Measurements from ENCODE around the gene C1QTNF3. TPM values are rescaled to one million over a fixed set of nuclear protein-coding genes. Genes with fewer than 3 reads are reported as not detected.
"Not testable (repeated sequence)": the region's sequence is repeated elsewhere in the genome, so short reads cannot be mapped to it uniquely, and the experiment has no call there.

C1QTNF3 gene, protein sequence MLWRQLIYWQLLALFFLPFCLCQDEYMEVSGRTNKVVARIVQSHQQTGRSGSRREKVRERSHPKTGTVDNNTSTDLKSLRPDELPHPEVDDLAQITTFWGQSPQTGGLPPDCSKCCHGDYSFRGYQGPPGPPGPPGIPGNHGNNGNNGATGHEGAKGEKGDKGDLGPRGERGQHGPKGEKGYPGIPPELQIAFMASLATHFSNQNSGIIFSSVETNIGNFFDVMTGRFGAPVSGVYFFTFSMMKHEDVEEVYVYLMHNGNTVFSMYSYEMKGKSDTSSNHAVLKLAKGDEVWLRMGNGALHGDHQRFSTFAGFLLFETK
- total RNA-seq = 1 to 10 TPM; 1.3 to 1.4 TPM

DNA sequence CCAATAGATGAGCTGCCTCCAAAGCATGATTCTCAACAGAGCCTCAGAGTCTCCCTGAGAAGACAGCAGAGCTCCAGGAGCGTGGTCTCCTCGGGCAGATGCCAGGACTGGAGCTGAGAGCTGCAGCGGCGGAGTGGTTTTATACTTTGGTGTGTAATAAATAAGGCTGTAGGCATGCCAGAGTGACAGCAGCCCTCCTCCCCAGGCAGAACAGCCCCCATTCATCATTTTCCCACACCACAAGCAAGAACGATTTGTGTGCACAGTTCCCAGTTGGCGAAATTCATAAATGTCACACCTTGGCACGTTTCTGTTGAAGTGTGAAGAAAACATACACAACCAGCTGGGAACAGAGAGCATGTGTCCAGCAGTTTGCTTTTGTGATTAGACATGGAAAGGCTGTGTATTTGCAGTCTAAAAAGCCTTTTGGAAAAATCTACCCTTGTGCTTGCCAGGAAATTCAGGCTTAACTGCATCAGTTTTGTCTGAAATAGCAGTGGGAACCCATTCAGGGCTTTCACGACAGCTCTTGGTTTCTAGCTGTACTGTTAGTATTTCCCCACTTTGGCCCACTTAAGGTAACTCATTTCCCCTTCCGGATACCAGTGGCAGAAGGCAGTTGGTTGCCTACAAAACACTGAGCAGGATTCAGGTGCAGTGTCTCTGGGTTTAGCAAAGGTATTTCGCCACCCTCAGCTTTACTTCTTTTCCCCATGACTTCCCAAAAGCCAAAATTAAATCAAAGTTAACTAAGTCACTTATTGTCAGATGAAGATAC lies at the start of gene C1QTNF3:
Gene C1QTNF3 (minus strand): TSS at position 115 of the 778 bp plus-strand sequence. CDS start 88 bp downstream, at position 27.
- Mint-ChIP-seq H3K4me1 (ENCODE audit: low read depth) (no peaks in the 10 kb centered on the region), H3K9me3 (no peaks in the 10 kb centered on the region), H3K27ac (peak within 1 kb of the TSS; percentile 15), H3K4me3 (no peak within 1 kb of the TSS), H3K36me3 (ENCODE audit: low read depth) (peaks cover 2% of the 10 kb centered on the region), H3K27me3 (no peaks in the 10 kb centered on the region)
- no peak for DNase-seq
- ChIA-PET POLR2A (no interaction called here), CTCF (interaction anchor here (0.9 kb wide), 1 partner anchor 46 kb away, joined by 3 read pairs; no protein-coding TSS in a partner anchor)
- intact Hi-C loops (cut with micrococcal nuclease) = no loop called here
- TF ChIP-seq, protein P1, sequence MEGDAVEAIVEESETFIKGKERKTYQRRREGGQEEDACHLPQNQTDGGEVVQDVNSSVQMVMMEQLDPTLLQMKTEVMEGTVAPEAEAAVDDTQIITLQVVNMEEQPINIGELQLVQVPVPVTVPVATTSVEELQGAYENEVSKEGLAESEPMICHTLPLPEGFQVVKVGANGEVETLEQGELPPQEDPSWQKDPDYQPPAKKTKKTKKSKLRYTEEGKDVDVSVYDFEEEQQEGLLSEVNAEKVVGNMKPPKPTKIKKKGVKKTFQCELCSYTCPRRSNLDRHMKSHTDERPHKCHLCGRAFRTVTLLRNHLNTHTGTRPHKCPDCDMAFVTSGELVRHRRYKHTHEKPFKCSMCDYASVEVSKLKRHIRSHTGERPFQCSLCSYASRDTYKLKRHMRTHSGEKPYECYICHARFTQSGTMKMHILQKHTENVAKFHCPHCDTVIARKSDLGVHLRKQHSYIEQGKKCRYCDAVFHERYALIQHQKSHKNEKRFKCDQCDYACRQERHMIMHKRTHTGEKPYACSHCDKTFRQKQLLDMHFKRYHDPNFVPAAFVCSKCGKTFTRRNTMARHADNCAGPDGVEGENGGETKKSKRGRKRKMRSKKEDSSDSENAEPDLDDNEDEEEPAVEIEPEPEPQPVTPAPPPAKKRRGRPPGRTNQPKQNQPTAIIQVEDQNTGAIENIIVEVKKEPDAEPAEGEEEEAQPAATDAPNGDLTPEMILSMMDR (IDR thresholded peaks at IDR 0.05) = no peak
- ATAC-seq = peak; percentile 30

DNA sequence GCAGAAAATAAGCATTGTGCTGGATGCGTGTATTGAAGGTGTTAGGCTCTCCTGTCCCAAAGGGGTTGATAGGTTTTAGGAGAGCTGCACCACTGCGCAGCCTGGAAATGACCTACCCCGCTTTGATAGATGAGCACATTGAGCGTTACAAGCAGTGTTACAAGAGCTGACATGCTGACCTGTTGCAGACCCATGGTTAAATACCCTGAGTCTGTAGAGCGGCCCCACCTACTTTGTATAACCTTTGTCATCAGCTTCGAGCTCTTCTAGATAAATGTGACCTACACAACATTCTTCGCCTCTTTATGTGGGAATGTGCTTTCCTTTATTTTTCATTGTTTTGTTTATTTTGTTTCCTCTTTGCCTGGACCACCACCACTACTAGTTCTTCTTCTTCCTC lies 48.0 kb upstream of the C1QTNF3 start:
- intact Hi-C loops (cut with micrococcal nuclease); H3K9me3 Mint-ChIP-seq; H3K4me3 Mint-ChIP-seq; CTCF ChIA-PET; H3K27me3 Mint-ChIP-seq; H3K27ac Mint-ChIP-seq; H3K36me3 Mint-ChIP-seq (ENCODE audit: low read depth); H3K4me1 Mint-ChIP-seq (ENCODE audit: low read depth); ATAC-seq; POLR2A ChIA-PET; DNase-seq: not testable (repeated sequence)

DNA sequence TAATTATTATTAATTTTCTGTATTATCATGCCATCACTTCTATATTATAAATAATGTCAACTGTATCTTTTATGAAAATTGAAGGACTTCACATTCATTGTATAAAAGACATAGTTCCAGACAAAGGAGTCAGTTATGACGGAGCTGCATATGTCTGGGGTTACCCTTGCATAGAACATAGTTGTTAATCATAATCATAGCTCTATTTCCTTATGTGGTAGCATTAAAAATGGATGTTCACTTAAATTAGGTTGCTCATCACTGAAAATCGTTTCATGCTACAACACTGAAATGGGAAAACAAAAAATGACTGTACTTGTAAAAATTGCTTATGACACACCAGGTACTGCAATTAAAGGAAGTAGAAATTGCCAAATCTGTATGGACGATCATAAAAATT lies 46.8 kb upstream of the C1QTNF3 start:
- H3K27ac Mint-ChIP-seq; intact Hi-C loops (cut with micrococcal nuclease); H3K27me3 Mint-ChIP-seq; H3K36me3 Mint-ChIP-seq (ENCODE audit: low read depth); POLR2A ChIA-PET; H3K9me3 Mint-ChIP-seq; H3K4me1 Mint-ChIP-seq (ENCODE audit: low read depth); H3K4me3 Mint-ChIP-seq; ATAC-seq; DNase-seq; CTCF ChIA-PET: not testable (repeated sequence)

DNA sequence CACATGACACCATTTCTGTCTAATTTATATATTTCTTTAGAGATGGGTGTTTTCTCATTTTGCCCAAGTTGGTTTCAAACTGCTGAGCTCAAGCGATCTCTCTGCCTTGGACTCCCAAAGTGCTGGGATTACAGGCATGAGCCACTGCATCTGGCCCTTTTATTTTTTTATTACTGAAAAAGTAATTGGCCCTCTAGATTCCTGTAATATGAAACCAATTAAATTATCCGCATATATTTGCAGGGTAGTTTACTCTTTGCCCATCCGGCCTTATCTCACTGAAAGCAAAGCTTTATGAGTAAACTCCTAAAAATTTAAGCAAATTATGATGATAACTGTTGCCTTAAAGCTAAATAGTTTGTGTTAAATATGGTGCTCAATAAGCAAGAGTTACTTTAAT lies 44.7 kb upstream of the C1QTNF3 start:
- POLR2A ChIA-PET; H3K27ac Mint-ChIP-seq; DNase-seq; CTCF ChIA-PET; intact Hi-C loops (cut with micrococcal nuclease); H3K4me3 Mint-ChIP-seq; ATAC-seq; H3K9me3 Mint-ChIP-seq; H3K27me3 Mint-ChIP-seq; H3K4me1 Mint-ChIP-seq (ENCODE audit: low read depth); H3K36me3 Mint-ChIP-seq (ENCODE audit: low read depth): not testable (repeated sequence)

DNA sequence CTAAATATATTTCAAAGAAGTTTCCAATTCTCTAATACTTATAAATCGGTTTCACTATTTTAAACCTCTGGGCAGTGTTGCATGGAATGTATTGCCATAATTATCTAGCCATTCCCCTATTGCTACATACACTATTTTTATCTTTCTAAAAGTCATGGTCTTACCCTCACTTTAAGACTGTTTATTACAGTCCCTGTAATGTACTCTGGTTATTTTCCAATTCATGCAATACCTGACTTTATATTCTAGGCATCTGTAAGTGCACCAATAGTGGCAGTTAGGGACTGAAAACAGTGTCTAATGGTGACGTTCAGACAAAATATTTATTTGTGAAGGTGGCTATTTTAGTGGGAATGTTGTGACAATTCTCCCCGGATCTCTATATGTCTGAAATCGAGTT lies 40.9 kb upstream of the C1QTNF3 start:
- H3K4me1 Mint-ChIP-seq (ENCODE audit: low read depth); H3K27ac Mint-ChIP-seq; intact Hi-C loops (cut with micrococcal nuclease); H3K27me3 Mint-ChIP-seq; CTCF ChIA-PET; H3K9me3 Mint-ChIP-seq; H3K4me3 Mint-ChIP-seq; H3K36me3 Mint-ChIP-seq (ENCODE audit: low read depth); POLR2A ChIA-PET; ATAC-seq; DNase-seq: not testable (repeated sequence)

DNA sequence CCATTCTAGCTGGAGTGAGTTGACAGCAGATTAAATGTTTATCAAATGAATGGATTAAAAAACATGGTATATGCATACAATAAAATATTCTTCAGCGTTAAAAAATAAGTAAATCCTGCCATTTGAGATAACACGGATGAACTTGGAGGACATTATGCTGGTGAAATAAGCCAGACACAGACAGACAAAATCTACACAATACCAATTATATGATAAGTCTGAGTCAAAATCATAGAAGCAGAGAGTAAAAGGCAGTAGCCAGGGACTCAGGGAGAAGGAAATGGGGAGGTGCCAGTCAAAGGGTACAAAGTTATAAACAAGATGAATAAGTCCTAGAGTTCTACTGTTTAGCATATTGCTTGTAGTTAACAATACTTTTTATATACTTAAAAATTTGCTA lies 36.5 kb upstream of the C1QTNF3 start:
- H3K36me3 Mint-ChIP-seq (ENCODE audit: low read depth); H3K4me3 Mint-ChIP-seq; H3K4me1 Mint-ChIP-seq (ENCODE audit: low read depth); DNase-seq; POLR2A ChIA-PET; CTCF ChIA-PET; H3K9me3 Mint-ChIP-seq; H3K27ac Mint-ChIP-seq; intact Hi-C loops (cut with micrococcal nuclease); H3K27me3 Mint-ChIP-seq; ATAC-seq: not testable (repeated sequence)

DNA sequence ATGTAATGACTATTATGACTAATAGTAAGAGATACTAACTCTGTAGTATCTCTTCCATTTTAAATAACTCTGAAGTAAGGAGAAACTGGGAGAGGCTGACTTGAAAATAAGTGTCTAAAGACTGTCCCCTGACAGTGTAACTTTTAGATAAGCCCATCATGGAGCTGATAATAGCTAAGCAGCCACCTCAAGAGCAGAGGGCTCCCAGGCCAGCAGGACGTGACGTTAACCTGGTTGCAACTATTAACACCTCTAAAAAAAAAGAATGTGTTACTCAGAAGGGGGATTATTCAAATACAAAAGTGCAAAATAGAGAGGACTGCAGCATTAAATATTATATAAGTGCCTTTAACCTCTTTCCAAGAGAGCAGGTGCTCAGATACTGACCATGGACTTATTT lies 34.6 kb upstream of the C1QTNF3 start:
- H3K4me3 Mint-ChIP-seq; CTCF ChIA-PET; DNase-seq; H3K9me3 Mint-ChIP-seq; H3K36me3 Mint-ChIP-seq (ENCODE audit: low read depth); ATAC-seq; H3K27me3 Mint-ChIP-seq; H3K4me1 Mint-ChIP-seq (ENCODE audit: low read depth); POLR2A ChIA-PET; intact Hi-C loops (cut with micrococcal nuclease); H3K27ac Mint-ChIP-seq: not testable (repeated sequence)

DNA sequence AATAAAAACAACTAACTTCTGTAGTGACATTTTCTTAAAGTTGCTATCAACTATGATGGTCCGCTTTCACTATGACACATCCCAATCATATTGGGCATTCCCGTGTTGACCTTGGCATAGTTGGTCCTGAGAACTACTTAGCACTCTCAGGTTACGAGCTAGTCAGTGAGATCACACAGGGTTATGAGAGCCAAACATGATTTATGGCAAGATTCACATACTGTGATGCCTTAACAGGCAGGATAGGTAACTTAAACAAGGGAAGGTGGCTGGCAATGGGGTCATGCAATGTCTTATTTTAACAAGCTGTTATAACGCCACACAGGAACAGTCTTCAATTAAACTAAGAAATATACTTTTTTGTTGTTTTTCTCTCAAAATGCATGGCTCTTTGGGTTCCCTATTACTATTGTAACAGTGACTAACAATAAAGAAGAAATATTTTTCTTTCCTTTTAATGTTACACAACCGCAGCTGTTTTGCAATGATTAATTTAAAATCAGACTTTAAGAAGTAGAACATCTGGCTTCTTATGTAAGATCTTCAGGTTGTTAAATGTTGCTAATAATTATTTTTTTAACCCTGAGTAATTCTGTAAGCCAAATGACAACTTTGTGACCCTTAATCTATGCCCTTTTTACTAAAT lies 33.8 kb upstream of the C1QTNF3 start:
- CTCF ChIA-PET; ATAC-seq; intact Hi-C loops (cut with micrococcal nuclease); H3K4me3 Mint-ChIP-seq; H3K4me1 Mint-ChIP-seq (ENCODE audit: low read depth); DNase-seq; POLR2A ChIA-PET; H3K27me3 Mint-ChIP-seq; H3K27ac Mint-ChIP-seq; H3K36me3 Mint-ChIP-seq (ENCODE audit: low read depth); H3K9me3 Mint-ChIP-seq: not testable (repeated sequence)

DNA sequence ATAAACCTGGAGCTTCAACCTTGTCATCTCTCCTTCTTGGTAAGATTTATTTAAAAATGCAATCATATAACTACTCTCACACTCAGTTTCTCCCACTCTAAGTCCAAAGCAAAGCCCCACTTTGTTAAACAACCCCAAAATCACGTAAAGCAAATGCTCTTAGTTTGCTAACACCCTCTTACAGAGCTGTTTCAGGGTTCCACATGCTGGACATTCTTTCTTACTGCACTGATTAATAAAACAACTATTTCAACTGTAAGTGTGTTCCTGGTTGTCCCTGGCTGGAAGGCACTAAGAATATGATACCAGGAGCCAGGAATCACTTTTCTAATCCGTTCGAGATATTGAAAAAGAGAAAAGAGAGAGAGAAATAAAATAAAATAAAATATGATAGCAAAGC lies 31.5 kb upstream of the C1QTNF3 start:
- POLR2A ChIA-PET; H3K27me3 Mint-ChIP-seq; H3K36me3 Mint-ChIP-seq (ENCODE audit: low read depth); intact Hi-C loops (cut with micrococcal nuclease); ATAC-seq; H3K27ac Mint-ChIP-seq; DNase-seq; H3K4me3 Mint-ChIP-seq; H3K9me3 Mint-ChIP-seq; CTCF ChIA-PET; H3K4me1 Mint-ChIP-seq (ENCODE audit: low read depth): not testable (repeated sequence)

DNA sequence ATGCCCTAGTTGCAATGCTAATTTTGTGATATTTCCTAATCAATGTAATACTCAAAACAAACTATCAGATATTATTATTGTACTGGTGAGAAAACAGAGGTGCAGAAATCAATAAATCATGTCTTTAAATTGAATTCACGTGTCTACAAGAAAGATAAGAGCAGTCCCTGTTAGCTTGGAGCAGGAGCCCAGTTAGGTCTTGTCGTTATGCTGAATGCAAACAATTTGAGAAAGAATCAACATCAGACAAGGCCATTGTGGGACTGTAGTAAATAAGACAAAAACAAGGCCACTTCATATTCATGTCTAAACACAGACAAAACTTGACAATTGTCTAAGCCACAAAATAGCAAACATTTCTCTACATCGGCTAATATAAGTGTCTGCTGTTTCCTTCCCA lies 31.1 kb upstream of the C1QTNF3 start:
- H3K27me3 Mint-ChIP-seq; DNase-seq; H3K4me3 Mint-ChIP-seq; ATAC-seq; H3K36me3 Mint-ChIP-seq (ENCODE audit: low read depth); POLR2A ChIA-PET; intact Hi-C loops (cut with micrococcal nuclease); CTCF ChIA-PET; H3K9me3 Mint-ChIP-seq; H3K27ac Mint-ChIP-seq; H3K4me1 Mint-ChIP-seq (ENCODE audit: low read depth): not testable (repeated sequence)

DNA sequence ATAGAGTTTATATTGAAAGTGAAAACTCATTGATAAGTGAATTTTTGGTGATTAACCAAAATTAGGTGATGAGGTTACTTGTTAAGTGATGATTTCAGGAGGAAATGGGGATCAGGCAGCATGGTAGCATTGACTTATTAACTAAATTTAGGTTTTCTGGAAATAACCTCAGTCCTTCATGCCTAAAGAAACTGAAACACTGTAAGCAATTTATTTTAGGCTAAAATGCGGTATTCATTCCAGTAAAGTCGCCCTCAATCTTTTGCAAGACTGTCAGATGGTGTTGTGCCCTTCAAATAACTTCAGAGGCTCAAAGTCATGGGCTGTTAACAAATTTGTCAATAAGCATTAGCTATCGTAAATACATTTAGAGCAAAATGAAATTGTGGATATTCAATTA lies 27.6 kb upstream of the C1QTNF3 start:
- POLR2A ChIA-PET; H3K27me3 Mint-ChIP-seq; H3K9me3 Mint-ChIP-seq; intact Hi-C loops (cut with micrococcal nuclease); DNase-seq; ATAC-seq; CTCF ChIA-PET; H3K27ac Mint-ChIP-seq; H3K4me1 Mint-ChIP-seq (ENCODE audit: low read depth); H3K4me3 Mint-ChIP-seq; H3K36me3 Mint-ChIP-seq (ENCODE audit: low read depth): not testable (repeated sequence)

All from activated CD8-positive, alpha-beta T cell treated with anti-CD3 and anti-CD28 coated beads for 36 hours (primary cell).